Activated CD4-positive, alpha-beta T cell treated with anti-CD3 and anti-CD28 coated beads, Interleukin-2, amount 50 U/mL, for 16 hours (primary cell): ENCODE data around the gene ITPKB.
"Not testable (repeated sequence)": the region's sequence is repeated elsewhere in the genome, so short reads cannot be mapped to it uniquely, and the experiment has no call there.

Experiments
- DNase-seq: peaks from one replicate; pipeline ENCODE4 v3.0.0-alpha.2; 2020

ITPKB gene

GRCh38 chr1:226738995-226739695 lies at the start of gene ITPKB:
ITPKB (minus strand) TSS chr1:226739282; CDS start chr1:226737458, 1,824 bp downstream.
- peak; percentile 82 for DNase-seq

DNA sequence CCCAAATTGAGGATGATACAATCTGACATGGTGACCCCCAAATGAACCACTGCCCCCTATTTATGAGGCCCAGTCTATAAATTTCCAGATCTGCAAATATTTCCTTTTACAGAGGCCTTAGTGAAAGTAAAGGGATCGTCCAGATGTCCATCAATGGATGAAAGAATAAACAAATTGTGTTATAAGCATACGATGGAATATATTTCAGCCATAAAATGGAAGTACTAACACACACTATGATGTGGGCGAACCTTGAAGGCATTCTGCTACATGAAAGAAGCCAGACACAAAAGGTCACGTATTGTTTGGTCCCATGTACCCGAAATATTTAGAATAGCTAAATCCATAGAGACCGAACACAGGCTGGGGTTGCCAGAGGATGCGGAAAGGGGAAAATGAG lies 48.6 kb upstream of the ITPKB start:
- no peak for DNase-seq

GRCh38 chr1:226787071-226787470 lies 48.0 kb upstream of the ITPKB start:
- DNase-seq = no peak

DNA sequence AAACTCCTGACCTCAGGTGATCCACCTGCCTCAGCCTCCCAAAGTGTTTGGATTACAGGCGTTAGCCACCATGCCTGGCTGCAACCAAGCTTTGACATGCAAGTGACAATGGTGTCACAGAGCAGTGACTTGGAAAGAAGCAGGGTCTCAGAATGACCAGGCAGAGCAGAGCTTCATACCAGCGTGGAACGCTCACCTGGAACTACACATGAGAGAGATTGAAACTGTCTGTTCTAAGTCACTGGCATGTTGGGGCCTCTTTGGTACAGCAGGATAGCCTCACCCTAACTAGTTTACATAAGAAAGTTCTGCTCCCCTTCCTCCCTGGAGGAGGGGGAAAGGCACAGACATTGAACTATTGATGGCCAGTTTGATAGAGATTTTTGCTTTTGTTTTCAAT lies 47.5 kb upstream of the ITPKB start:
- peak; percentile 10 for DNase-seq

GRCh38 chr1:226785805-226786204 lies 46.7 kb upstream of the ITPKB start:
- no peak for DNase-seq

DNA sequence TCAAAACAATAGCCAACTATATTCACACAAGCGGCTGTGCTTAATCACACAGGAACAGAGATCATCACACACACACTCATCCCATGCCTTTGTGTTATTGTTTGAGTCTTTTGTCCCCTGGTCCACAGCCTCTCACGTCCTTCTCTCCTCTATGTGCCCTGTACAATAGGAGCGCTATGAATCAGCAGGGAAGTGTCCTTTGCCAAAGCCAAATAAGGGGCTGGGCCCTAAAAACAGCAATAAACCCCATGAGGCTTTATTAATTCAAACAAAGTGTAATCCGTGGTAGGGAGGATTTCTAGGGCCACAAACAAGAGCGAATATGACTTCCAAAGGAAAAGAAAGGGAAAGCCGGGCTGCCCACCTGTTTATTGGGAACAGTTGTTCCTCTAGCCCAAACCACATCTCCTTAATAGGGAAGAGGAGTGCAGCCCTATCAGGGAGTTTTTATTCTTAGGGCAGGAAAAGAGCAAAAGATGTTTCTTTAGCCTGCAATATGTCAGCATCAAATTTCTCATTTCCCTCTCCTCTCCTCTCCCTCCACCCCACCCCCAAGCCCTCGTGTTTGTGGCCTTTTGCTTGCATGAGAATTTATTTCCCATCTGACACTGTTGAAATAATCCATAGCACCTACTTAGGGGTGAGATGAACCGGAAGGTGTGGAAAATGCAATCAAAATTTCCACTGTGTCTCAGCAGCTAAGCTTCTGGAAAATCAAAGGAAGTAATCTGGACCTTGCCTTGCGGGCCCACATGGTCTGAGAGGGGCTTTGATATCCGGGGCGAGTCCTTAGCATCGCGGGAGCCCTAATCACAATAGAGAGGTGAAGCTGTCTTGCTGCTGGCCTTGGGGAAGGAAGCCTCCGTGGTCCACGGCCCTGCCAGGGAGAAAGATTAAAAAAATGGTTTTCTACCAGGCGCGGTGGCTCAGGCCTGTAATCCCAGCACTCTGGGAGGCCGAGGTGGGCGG lies 45.3 kb upstream of the ITPKB start:
- DNase-seq = no peak

DNA sequence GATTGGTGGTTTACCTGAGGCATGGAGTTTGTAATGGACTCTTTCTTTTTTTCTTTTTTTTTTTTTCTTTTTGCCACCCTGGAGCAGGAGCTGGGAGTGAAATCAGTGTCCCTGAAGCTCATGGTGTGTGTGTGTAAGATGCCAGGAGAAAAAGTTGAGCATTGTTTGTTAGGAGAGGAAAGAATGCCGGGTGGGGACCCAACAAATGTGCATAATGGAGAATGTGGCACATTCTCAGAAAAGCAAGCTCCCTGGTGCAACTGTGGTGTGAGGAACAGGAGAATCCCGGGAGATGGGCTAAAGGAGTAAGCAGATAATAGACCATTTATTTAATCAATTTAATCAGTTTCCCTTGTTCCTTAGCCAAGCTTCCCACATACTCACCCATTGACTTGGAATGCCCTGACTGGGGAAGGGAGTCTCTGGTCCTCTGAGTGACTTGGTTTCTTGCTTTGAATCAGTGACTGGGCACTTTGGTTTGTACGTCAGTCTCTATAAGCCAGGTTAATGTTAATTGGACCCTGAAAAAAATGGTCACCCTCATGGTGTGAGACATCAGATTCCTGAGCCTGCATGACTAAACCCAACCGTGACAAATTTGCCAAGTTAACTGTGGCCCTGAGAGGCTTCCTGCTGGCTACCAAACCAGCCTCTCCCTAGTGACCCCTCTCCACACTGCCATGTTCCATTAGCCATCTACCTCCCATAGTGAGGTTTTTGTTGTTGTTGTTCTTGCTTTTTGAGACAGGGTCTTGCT lies 43.9 kb upstream of the ITPKB start:
- no peak for DNase-seq

DNA sequence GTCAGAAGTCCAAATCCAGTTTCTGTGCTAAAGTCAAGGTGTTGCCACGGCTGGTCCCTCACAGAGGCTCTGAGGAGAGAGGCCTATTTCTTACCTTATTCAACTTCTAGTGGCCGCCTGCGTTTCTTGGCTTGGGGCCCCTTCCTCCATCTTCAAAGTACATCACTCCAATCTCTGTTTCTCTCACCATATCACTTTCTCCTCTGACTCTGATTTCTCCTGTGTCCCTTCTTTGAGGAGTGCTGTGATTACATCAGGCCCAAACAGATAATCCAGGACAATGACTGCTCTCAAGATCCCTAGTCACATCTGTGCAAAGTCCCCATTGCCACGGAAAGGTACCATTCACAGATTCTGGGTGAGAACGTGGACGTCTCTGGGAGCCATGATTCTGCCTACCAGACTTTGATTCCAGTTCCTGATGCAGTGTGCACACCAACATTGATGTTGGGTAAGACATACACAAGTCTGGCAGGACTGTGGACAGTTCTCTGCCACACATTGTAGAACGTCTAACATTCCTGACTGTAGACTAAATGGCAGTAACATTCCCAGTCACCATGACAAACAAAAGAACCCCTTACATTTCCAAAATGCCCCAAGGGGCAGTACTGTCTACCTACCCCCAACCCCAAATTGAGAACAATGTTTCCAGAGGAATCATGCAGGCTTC lies 43.0 kb upstream of the ITPKB start:
- DNase-seq = no peak

DNA sequence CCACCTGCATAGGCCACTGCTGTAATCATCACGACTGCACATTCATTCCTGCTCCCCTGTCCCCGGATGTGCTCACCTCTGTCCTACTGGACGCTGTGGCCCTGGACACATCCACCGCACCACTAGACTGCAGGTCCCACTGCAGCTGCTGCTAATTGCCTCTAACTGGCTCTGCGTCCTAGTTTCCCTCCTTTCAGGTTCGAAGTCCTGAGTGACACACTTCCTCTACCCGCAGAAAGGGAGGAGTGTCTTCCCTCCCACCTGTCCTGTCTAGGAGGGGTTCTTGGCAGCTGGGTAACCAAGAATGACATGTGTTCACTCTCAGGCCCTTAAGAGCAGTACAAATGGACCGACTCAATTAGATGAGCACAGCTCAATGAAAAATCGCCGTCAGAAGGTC lies 40.5 kb upstream of the ITPKB start:
- DNase-seq = no peak

GRCh38 chr1:226778657-226779058 lies 39.6 kb upstream of the ITPKB start:
- DNase-seq = no peak

- no peak for DNase-seq
Observed at GRCh38 chr1:226776975-226777374, 37.9 kb upstream of the ITPKB start.

GRCh38 chr1:226776066-226776465 lies 37.0 kb upstream of the ITPKB start:
- no peak for DNase-seq

DNA sequence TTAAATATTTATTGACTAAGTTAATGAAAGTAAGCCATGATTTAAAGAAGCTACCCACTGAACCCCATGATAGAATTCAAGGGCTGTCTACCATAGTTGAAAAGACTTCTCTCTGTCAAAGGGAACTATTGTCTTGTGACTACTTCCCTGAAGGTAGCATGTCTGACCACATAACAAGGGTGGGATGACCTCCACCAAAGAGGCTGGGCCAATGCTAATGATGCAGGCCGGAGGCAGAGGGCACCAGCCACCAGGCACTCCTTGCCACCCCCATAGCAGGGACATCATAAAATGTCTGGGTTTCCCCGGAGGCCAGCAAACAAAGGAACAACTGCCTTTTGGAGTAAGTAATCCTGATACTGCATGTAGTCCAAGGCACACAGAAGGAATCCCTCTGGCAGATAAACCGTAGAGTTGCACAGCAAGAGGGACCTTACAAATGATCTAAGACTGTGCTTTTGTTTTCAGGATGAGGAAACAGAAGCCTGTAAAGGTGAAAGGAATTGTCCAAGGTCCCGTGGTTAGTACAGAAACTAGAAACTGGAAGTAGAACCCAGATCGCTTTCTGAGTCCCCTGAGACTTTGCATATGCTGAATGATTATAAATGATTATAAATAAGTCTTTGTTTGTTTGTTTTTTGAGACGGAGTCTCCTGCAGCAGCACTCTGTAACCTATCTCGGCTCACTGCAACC lies 33.5 kb upstream of the ITPKB start:
- no peak for DNase-seq

DNA sequence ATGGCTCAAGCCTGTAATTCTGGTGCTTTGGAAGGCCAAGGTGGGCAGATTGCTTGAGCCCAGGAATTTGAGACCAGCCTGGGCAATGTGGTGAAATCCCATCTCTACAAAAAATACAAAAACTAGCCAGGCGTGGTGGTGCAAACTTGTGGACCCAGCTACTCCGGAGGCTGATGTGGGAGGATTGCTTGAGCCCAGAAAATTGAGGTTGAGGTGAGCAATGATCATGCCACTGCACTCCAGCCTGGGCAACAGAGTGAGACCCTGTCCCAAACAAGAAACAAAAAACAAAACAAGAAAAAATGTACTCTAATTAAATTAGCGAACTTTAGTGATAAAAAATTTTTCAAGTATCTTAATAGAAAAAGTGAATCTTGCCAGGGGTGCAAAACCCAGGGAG lies 28.1 kb upstream of the ITPKB start:
- DNase-seq = not testable (repeated sequence)

DNA sequence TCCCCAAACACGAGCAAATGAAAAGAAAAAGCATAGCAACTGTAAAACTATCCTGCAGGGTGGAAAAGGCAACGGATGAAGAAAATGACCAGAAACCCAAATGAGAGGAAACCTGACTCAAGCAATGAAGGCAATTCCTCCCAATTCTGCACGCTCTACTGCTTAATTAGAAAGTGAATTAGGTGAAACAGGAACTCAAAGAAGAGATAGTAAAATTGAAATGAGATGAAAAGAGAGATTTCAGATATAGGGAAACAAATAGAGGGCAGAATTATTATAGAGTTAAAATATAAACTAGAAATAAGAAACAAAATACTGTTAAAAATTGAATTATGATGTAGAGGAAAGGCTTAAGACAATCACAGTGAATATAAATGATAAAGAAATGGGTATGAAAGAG lies 27.5 kb upstream of the ITPKB start:
- no peak for DNase-seq

GRCh38 chr1:226764533-226764932 lies 25.5 kb upstream of the ITPKB start:
- DNase-seq = peak; percentile 10

DNA sequence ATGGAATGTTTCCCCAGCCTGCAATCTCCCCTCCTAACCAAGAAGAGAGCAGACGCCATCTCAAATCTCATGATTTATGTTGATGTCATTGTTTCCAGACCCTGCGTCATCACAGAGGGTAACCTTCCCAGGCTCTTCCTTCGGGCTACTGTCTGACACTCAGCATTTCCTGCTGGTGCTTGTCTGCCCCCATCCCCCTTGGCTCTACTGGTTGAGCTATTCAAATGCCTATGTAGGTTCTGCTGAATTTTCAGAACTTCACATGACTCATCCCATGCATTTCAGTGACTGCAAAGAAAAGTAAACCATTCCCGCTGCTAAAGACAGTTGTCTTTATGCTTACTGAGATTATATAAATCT lies 24.8 kb upstream of the ITPKB start:
- DNase-seq = peak; percentile 44

DNA sequence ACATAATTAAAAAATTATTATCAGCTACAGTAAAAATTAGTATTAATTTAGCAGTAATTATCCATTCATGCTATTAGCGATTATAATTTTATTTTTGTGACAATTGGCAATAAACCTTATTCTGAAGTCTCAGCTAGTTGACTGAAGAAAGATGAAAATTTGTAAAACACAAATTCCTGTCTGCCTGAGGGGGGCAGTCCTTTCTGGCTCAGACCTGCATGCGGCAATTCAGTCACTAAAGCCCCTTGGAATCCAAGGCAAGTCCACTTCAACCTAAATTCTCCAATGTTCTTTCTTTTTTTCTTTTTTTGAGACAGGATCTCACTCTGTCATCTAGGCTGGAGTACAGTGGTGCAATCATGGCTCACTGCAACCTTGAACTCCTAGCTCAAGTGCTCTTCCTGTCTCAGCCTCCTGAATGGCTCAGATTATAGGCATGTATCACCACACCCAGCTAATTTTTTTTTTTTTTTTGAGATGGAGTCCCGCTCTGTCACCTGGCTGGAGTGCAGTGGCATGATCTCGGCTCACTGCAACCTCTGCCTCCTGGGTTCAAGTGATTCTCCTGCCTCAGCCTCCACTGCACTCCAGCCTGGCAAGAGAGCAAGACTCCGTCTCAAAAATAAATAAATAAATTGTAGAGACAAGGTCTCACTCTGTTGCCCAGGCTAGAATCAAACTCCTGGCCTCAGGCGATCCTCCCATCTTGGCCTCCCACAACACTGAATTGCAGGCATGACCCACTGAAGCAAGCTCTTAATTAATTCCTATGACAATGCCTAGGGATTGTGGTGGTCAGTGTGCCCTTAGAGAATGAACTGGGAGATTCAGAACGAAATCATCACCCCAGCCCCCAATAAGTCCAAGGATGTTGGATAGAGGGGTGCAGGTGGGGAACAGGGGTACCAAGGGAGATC lies 24.2 kb upstream of the ITPKB start:
- no peak for DNase-seq

DNA sequence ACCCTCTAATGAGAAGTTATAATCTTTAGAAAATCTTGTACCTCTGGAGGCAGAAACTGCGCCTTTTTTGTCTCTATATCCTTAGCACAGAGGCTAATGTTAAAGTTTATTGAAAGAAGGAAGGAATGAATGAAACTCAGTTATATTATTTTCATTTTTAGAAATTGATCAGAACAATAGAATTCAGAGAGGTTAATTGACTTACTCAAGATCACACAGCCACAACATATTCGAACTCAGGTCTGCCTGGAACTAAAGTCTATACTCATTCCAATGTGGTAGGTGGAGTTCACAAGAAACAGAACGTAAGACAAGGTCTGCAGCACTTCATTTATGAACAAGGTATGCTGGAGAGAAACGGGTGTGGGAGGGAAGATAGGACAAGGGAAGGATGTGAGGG lies 23.0 kb upstream of the ITPKB start:
- DNase-seq = no peak

DNA sequence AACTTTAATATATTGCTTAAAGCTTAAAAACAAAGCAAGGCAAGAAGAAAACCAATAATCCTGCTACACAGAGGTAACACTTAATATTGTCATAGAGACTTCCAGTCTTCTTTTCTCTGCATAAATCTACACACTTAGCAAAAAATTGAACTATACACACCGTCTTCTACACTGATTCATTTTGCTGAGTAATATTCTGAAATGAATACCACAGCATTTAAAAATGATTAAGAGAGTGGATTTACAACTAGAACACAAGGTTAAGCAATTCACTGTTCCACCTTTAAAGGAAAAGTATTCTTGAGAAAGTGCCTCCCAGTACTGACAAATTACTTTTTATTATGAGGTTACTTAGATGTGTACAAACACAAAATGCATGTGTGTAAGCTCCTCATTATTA lies 22.2 kb upstream of the ITPKB start:
- DNase-seq = peak; percentile 15
